Sigmoid colon (tissue), 7 donors: ENCODE results near the gene DNAJC25. TPM values are rescaled to one million over a fixed set of nuclear protein-coding genes. Genes with fewer than 3 reads are reported as not detected.
A peak's percentile ranks its signal among the peaks of the same experiment; 100 is the strongest.

Experiments
- DNase-seq: peaks from one replicate; pipeline ENCODE4 v3.0.0-alpha.2; 2019
- H3K27ac ChIP-seq, 4 donors: fragments of 200-600 bp; sonication (generic); one replicate each; pipeline ENCODE4 v1.5.1; 2016 to 2019; ENCODE audit warnings: mild to moderate bottlenecking in 1 of 4
- H3K27me3 ChIP-seq, 3 donors: fragments of 200-600 bp; sonication (generic); one replicate each; pipeline ENCODE4 v1.5.1; 2019; ENCODE audit warnings: mild to moderate bottlenecking in 1 of 3
- H3K36me3 ChIP-seq, 4 donors: fragments of 200-600 bp; sonication (generic); one replicate each; pipeline ENCODE4 v1.5.1; 2016 to 2019
- H3K4me1 ChIP-seq, 4 donors: fragments of 200-600 bp; sonication (generic); one replicate each; pipeline ENCODE4 v1.5.1; 2017 to 2019
- H3K4me3 ChIP-seq, 4 donors: fragments of 200-600 bp; sonication (generic); one replicate each; pipeline ENCODE4 v1.5.1; 2017 to 2019; ENCODE audit warnings: mild to moderate bottlenecking in 2 of 4, moderate library complexity in 1 of 4
- H3K9me3 ChIP-seq, 4 donors: fragments of 200-600 bp in 3 of 4; sonication (generic) in 3 of 4; one replicate each; pipeline versions ENCODE4 v1.5.1 to v1.6.1; 2013 to 2019
- CTCF ChIP-seq, 4 experiments: fragments of 450-650 bp in 3 of 4; fragments of 200-600 bp in 1 of 4; IDR thresholded peaks; one replicate each; pipeline ENCODE4 v1.5.1; 2016 to 2019; ENCODE audit warnings: antibody characterized with exemption in 4 of 4, mild to moderate bottlenecking in 3 of 4, moderate library complexity in 2 of 4
- EP300 ChIP-seq, 4 donors: sonication (generic); formaldehyde crosslinking; IDR thresholded peaks; one replicate each; pipeline ENCODE4 v1.6.1; 2017; ENCODE audit warnings: antibody characterized with exemption in 4 of 4
- POLR2A ChIP-seq, 2 donors: fragments of 450-650 bp; IDR thresholded peaks; one replicate each; pipeline ENCODE4 v1.6.1; 2016; ENCODE audit warnings: antibody characterized with exemption in 2 of 2, mild to moderate bottlenecking in 2 of 2, moderate library complexity in 2 of 2
- POLR2AphosphoS5 ChIP-seq, 4 donors: sonication (generic); formaldehyde crosslinking; IDR thresholded peaks; one replicate each; pipeline ENCODE4 v1.6.1; 2017; ENCODE audit warnings: antibody characterized with exemption in 4 of 4
- WGBS, 2 donors: extraction: QIAGEN DNeasy Blood & Tissue Kit; methylation state at CpG; one replicate each; pipeline ENCODE4 v1.1.7; 2013; 5-methylcytosine and 5-hydroxymethylcytosine counted together
- intact Hi-C: fragments of 100-400 bp; cut with DNase I; formaldehyde crosslinking; loops from one replicate; pipeline ENCODE4 v1.15.1; 2023
- polyA plus RNA-seq, 3 donors: library from polyadenylated mRNA; stranded (reverse); fragments of 200-250 nt; gene quantifications; one replicate each; pipeline ENCODE4 v1.2.3, GENCODE V29; 2013
- total RNA-seq, 4 donors: library from RNA; depleted of rRNA; stranded (reverse); fragments of >200 nt; gene quantifications; one replicate each; pipeline ENCODE4 v1.1.0, GENCODE V29; 2016
- donor health status: healthy with polysubstance abuse.
- donor health status: Bipolar disorder and iron deficiency.
- donor health status: healthy.

Gene DNAJC25
- total and polyA plus RNA-seq, 7 donors = 1.8 to 11.5 (median 7.4) TPM

GRCh38 chr9:111630964-111631213 is 245 bp upstream of the DNAJC25 start:
- no peak for TF ChIP-seq POLR2AphosphoS5 (IDR thresholded peaks at IDR 0.05)
- TF ChIP-seq CTCF (IDR thresholded peaks at IDR 0.05) = no peak
- TF ChIP-seq EP300 (IDR thresholded peaks at IDR 0.05) = no peak
- no peak for TF ChIP-seq POLR2A (IDR thresholded peaks at IDR 0.05)

GRCh38 chr9:111632060-111632459 is 926 bp downstream of the DNAJC25 start:
- no peak for DNase-seq
- peaks cover 0 to 35% (median 25%) of the 10 kb centered on the region in 4 donors for H3K4me1 ChIP-seq
- no peaks in the 10 kb centered on the region for H3K9me3 ChIP-seq
- H3K27ac ChIP-seq = peak overlapping the region; percentile 91 to 94 (median 92)
- intact Hi-C loops = loop anchor here (10.0 kb wide), 1 partner anchor 443 kb away; no protein-coding TSS in a partner anchor
- no peaks in the 10 kb centered on the region for H3K36me3 ChIP-seq
- peak overlapping the region; percentile 82 to 97 (median 88) for H3K4me3 ChIP-seq
- H3K27me3 ChIP-seq = no peaks in the 10 kb centered on the region
- WGBS, 2 donors = 10 to 37% methylated on average over 5 of the region's 5 CpGs
- TF ChIP-seq POLR2A (IDR thresholded peaks at IDR 0.05) = no peak
- TF ChIP-seq POLR2AphosphoS5 (IDR thresholded peaks at IDR 0.05) = no peak
- no peak for TF ChIP-seq EP300 (IDR thresholded peaks at IDR 0.05)
- TF ChIP-seq CTCF (IDR thresholded peaks at IDR 0.05) = no peak

More at GRCh38 chr9:111630964-111631213, 245 bp upstream of the DNAJC25 start:
- intact Hi-C loops = loop anchor here (10.0 kb wide), 1 partner anchor 444 kb away; no protein-coding TSS in a partner anchor
- no peaks in the 10 kb centered on the region for H3K9me3 ChIP-seq
- no peak for DNase-seq
- peak overlapping the region; percentile 91 to 94 (median 92) for H3K27ac ChIP-seq
- H3K4me1 ChIP-seq = peaks cover 0 to 35% (median 25%) of the 10 kb centered on the region in 4 donors
- H3K4me3 ChIP-seq = peak overlapping the region; percentile 82 to 97 (median 88)
- no peaks in the 10 kb centered on the region for H3K27me3 ChIP-seq
- no peaks in the 10 kb centered on the region for H3K36me3 ChIP-seq
- 0 to 1% methylated on average over 14 of the region's 14 CpGs for WGBS, 2 donors

- Histone ChIP-seq H3K4me3 (peak overlapping the region in 1 of 4 donors; percentile 86), H3K4me1 (peaks cover 0 to 35% (median 25%) of the 10 kb centered on the region in 4 donors), H3K27ac (no peak overlapping the region), H3K9me3 (no peaks in the 10 kb centered on the region), H3K36me3 (no peaks in the 10 kb centered on the region), H3K27me3 (no peaks in the 10 kb centered on the region)
- TF ChIP-seq POLR2A (IDR thresholded peaks at IDR 0.05) (no peak), POLR2AphosphoS5 (IDR thresholded peaks at IDR 0.05) (no peak), EP300 (IDR thresholded peaks at IDR 0.05) (no peak), CTCF (IDR thresholded peaks at IDR 0.05) (no peak)
- intact Hi-C loops = loop anchor here (10.0 kb wide), 1 partner anchor 442 kb away; no protein-coding TSS in a partner anchor
- WGBS, 2 donors = 33 to 68% methylated on average over 7 of the region's 7 CpGs
- DNase-seq = no peak
These were observed 1.7 kb downstream of the DNAJC25 start for GRCh38 chr9:111632695-111633388.

- Histone ChIP-seq H3K4me1 (peaks cover 0 to 35% (median 25%) of the 10 kb centered on the region in 4 donors), H3K4me3 (no peak overlapping the region), H3K27me3 (no peaks in the 10 kb centered on the region), H3K36me3 (no peaks in the 10 kb centered on the region), H3K27ac (no peak overlapping the region), H3K9me3 (no peaks in the 10 kb centered on the region)
- 24 to 72% methylated on average over 1 of the region's 1 CpG for WGBS, 2 donors
- intact Hi-C loops = loop anchor here (10.0 kb wide), 1 partner anchor 441 kb away; no protein-coding TSS in a partner anchor
- TF ChIP-seq POLR2AphosphoS5 (IDR thresholded peaks at IDR 0.05) (no peak), EP300 (IDR thresholded peaks at IDR 0.05) (no peak), POLR2A (IDR thresholded peaks at IDR 0.05) (no peak), CTCF (IDR thresholded peaks at IDR 0.05) (no peak)
- DNase-seq = no peak
These were observed 2.2 kb downstream of the DNAJC25 start for GRCh38 chr9:111633389-111633736.
